GM23248 (cell line): ENCODE measurements around the gene CCDC91.

Experiments
- EZH2 ChIP-seq: fragments of 200-600 bp; sonication (generic); IDR thresholded peaks from 2 replicates; pipeline ENCODE4 v1.6.1; 2018; ENCODE audit warnings: antibody characterized with exemption, mild to moderate bottlenecking; ENCODE audit not compliant: insufficient read depth, poor library complexity, severe bottlenecking
- EZH2phosphoT487 ChIP-seq: fragments of 200-600 bp; sonication (generic); IDR thresholded peaks from 2 replicates; pipeline ENCODE4 v1.6.1; 2018; ENCODE audit warnings: antibody characterized with exemption, moderate library complexity, mild to moderate bottlenecking, low read depth; ENCODE audit not compliant: insufficient read depth

DNA sequence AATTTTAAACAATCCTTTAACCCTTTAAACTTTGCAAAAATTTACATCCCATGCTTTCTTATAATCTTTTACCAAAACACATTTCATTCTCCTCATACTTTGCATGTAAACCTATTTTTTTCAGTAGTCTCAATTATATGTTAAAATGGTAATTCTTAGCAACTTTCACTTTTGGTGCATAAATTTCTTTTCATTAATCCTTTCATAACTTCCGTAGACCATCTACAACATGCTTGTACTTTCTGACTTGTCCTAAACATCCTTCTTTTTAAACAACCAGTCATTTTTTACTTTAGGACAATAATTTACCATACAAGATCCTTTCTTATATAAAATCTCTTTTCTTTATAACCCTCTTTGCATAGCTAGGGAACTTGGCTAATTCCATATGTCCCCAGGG is 19.5 kb downstream of the CCDC91 start:
- TF ChIP-seq EZH2phosphoT487 = no peak
- no peak for TF ChIP-seq EZH2
